Measurements from ENCODE around the gene KRTAP5-7.
"Not testable (repeated sequence)": the region's sequence is repeated elsewhere in the genome, so short reads cannot be mapped to it uniquely, and the experiment has no call there.

The KRTAP5-7 gene

GRCh38 chr11:71526796-71527575 is at the start of gene KRTAP5-7:
Gene KRTAP5-7 (plus strand): TSS chr11:71527267. CDS start chr11:71527301, 34 bp downstream.
- not testable (repeated sequence) for DNase-seq

- DNase-seq = no peak
Measured at GRCh38 chr11:71477641-71478527, 49.2 kb upstream of the KRTAP5-7 start.

GRCh38 chr11:71478528-71478840 is 48.6 kb upstream of the KRTAP5-7 start:
- DNase-seq = no peak

GRCh38 chr11:71481101-71481960 is 45.7 kb upstream of the KRTAP5-7 start:
- no peak for DNase-seq

- DNase-seq = no peak
Measured at GRCh38 chr11:71482216-71482615, 44.9 kb upstream of the KRTAP5-7 start.

- DNase-seq = no peak
Measured at GRCh38 chr11:71482746-71483364, 44.2 kb upstream of the KRTAP5-7 start.

- no peak for DNase-seq
Measured at GRCh38 chr11:71483692-71484091, 43.4 kb upstream of the KRTAP5-7 start.

GRCh38 chr11:71484248-71485062 is 42.6 kb upstream of the KRTAP5-7 start:
- DNase-seq = no peak

- DNase-seq = no peak
Measured at GRCh38 chr11:71485063-71485399, 42.0 kb upstream of the KRTAP5-7 start.

- DNase-seq = no peak
Measured at GRCh38 chr11:71485466-71485865, 41.6 kb upstream of the KRTAP5-7 start.

GRCh38 chr11:71486320-71486719 is 40.7 kb upstream of the KRTAP5-7 start:
- no peak for DNase-seq

- no peak for DNase-seq
Measured at GRCh38 chr11:71488681-71489270, 38.3 kb upstream of the KRTAP5-7 start.

- DNase-seq = peak; percentile 23
Measured at GRCh38 chr11:71489311-71490043, 37.6 kb upstream of the KRTAP5-7 start.

GRCh38 chr11:71490044-71490730 is 36.9 kb upstream of the KRTAP5-7 start:
- DNase-seq = no peak

GRCh38 chr11:71490731-71491390 is 36.2 kb upstream of the KRTAP5-7 start:
- no peak for DNase-seq

- no peak for DNase-seq
Measured at GRCh38 chr11:71491531-71491930, 35.5 kb upstream of the KRTAP5-7 start.

- no peak for DNase-seq
Measured at GRCh38 chr11:71491940-71492339, 35.1 kb upstream of the KRTAP5-7 start.

GRCh38 chr11:71495286-71496230 is 31.5 kb upstream of the KRTAP5-7 start:
- DNase-seq = no peak
